Tibial nerve (tissue), 3 donors: ENCODE data around the gene SYT3.

ENCODE experiments used
- CTCF ChIP-seq, 5 experiments: fragments of 200-600 bp in 3 of 5; fragments of 450-650 bp in 2 of 5; sonication (generic) in 3 of 5; IDR thresholded peaks; one replicate each; pipeline ENCODE4 v1.5.1; 2016 to 2019; ENCODE audit warnings: antibody characterized with exemption in 5 of 5, mild to moderate bottlenecking in 3 of 5, moderate library complexity in 2 of 5
- POLR2A ChIP-seq, 2 donors: fragments of 450-650 bp; IDR thresholded peaks; one replicate each; pipeline ENCODE4 v1.6.1; 2017; ENCODE audit warnings: antibody characterized with exemption in 2 of 2, mild to moderate bottlenecking in 2 of 2, moderate library complexity in 2 of 2

GRCh38 chr19:50667759-50668231 is 28.1 kb upstream of the SYT3 start:
- no peak for TF ChIP-seq CTCF (IDR thresholded peaks at IDR 0.05)
- TF ChIP-seq POLR2A (IDR thresholded peaks at IDR 0.05), result no peak
